H1 (cell line): ENCODE results near the gene SLK. TPM values are rescaled to one million over a fixed set of nuclear protein-coding genes. Genes with fewer than 3 reads are reported as not detected.

ENCODE experiments used
- CHD7 ChIP-seq: fragments of 300-600 bp; sonication (generic); IDR thresholded peaks from 2 replicates; pipeline ENCODE4 v1.7.1; 2012; ENCODE audit warnings: low read length, moderate library complexity, mild to moderate bottlenecking, inconsistent platforms; ENCODE audit not compliant: insufficient replicate concordance
- NANOG ChIP-seq: IDR thresholded peaks from 2 replicates; pipeline ENCODE4 v1.6.1; 2011; ENCODE audit warnings: low read length, low read depth, mild to moderate bottlenecking, inconsistent platforms; ENCODE audit not compliant: insufficient read depth, poor library complexity, severe bottlenecking
- RBBP5 ChIP-seq: IDR thresholded peaks from 2 replicates; pipeline ENCODE4 v1.7.1; 2012; ENCODE audit warnings: low read depth, mild to moderate bottlenecking, inconsistent platforms, low read length, moderate library complexity, borderline replicate concordance
- polyA plus RNA-seq, 7 experiments: library from polyadenylated mRNA; depleted of rRNA in 3 of 7; stranded (reverse) in 5 of 7; unstranded in 2 of 7; fragments of >200 nt in 5 of 7; fragments of 200-250 nt in 2 of 7; gene quantifications; 1 replicate in 5 of 7; 2 replicates in 1 of 7; 4 replicates in 1 of 7; pipeline versions ENCODE4 v1.2.1 to v1.2.3, GENCODE V29; 2011 to 2013; ENCODE audit warnings: missing spikeins in 2 of 7, mixed read lengths in 2 of 7
- total RNA-seq: library from RNA; stranded (reverse); fragmentation: NEBNext Ultra II Directional; extraction: Animal tissue kit (Norgen Biotek cat#: 25700); gene quantifications from 2 replicates; pipeline ENCODE4 v1.2.1, GENCODE V29; 2021

The SLK gene
- total and polyA plus RNA-seq, 2 of the 8 experiments (the other 6 are each of a cell fraction or from before 2014, with no cell fraction given), result 2.7 to 18.3 TPM

GRCh38 chr10:103977204-103977603, 10.3 kb downstream of the SLK start (continued):
- TF ChIP-seq CHD7 (no peak), RBBP5 (no peak), NANOG (no peak)
